ENCODE results near the gene PCSK6.
"Not testable (repeated sequence)": the region's sequence is repeated elsewhere in the genome, so short reads cannot be mapped to it uniquely, and the experiment has no call there.

Gene PCSK6

DNA sequence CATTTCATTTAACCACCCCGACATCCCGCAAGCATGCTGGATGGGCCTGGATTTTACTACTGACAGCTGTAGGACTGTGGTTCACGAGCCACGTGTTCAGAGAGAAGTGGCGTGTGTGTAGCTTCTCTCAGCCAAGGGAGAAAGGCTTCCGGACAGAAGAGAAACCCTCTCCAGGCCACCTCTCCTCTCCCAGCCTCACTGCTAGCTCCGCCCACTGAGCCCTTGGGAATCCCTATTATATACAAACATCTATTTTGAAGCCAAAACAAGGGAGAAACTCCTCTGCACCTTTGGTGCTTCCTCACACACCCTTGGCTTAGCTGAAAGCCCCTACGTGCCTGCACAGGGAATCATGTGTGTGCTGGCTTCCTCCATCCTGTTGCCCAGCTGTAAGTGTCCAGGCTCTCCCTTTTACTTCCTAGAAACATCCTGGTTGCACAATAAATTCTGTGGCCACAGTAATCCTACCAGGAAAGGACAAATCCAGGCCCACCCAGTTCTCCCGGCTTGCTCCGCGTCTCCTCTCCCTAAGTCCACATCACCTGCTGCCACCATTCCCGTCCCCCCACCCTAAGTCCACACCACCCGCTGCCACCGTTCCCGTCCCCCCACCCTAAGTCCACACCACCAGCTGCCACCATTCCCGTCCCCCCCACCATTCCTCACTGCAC is 30.5 kb downstream of the PCSK6 start:
- no peak for DNase-seq

DNA sequence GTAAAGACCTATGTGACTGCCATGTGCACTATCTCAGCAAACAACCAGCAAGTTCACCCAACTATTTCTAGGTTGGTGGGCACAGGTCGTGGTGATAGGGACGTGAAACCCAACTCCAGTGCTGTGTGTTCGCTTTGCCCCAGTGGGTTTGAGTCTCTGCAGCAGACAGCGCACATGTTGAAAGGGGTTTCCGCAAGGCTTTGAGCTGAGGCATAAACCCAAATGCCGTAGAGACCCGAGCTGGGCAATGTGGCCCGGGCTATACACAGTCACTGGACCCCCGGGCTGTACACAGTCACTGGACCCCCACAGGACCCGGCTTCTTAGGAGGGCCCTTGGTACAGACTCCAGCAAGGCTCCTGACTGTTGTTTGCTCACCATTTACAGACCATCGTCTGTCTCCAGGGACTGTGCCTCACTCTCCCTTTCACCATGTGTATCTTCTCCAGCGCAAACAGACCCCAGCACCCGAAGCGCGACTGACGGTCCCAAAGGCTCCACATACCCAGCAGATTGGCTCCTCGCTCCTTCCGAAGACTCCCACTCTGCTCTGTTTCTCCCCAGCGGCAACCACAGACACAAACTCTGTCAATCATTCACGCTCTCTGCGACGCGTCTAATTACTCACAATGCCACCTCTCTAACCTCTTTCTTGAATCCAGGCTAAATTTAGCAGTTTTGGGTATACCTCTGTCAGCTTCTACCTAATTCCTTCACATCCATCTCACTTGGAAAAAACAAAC is 31.2 kb downstream of the PCSK6 start:
- no peak for DNase-seq

DNA sequence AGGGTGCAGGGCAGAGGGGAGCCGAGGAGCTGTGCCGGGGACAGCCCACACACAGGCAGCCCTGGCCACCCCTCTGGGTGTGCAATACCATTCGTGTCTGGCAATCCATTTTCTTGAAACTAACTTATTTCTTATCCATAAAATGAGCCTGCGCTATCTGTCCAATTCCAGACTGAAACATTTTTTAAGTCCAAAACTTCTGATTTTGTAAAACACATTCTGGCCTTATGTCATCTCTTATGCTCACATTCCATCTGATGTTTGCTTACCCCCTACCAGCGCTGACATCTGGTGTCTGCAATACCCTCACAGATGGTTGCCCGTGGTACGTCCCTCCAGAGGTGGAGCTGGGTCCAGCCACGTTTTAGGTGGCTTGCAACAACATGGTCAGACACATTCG is 31.8 kb downstream of the PCSK6 start:
- DNase-seq: no peak

DNA sequence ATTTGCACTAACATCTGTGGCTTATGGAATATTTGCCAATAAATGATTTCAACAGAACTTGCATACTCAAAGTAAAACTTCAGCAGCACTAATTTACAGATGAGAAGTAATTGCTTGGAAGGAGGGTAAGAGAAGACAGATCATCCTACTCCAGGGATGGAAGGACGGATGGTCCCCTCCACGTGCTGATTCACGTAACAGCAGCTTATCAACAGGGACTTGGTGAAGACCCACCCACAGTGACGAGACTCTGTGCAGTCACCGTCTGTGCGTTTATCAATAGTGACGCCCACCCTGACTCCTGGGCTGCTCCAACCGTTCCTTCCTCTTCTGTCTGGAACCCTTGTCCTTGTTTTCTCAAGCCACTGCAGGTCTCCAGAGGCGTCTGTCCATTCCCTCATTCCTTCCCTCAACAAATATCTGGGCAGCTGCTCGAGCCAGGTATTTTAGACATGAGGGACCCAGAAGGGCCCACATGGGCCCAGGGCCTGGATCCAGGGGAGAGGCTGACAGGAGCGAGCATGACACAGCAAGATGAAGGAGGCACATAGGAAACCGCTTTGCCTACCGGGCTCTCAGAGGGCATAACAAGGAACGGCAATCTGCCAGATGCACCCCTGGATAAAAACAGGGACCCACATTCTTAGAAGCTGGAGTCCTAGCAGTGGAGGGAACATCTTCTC is 33.3 kb downstream of the PCSK6 start:
- DNase-seq: no peak

DNA sequence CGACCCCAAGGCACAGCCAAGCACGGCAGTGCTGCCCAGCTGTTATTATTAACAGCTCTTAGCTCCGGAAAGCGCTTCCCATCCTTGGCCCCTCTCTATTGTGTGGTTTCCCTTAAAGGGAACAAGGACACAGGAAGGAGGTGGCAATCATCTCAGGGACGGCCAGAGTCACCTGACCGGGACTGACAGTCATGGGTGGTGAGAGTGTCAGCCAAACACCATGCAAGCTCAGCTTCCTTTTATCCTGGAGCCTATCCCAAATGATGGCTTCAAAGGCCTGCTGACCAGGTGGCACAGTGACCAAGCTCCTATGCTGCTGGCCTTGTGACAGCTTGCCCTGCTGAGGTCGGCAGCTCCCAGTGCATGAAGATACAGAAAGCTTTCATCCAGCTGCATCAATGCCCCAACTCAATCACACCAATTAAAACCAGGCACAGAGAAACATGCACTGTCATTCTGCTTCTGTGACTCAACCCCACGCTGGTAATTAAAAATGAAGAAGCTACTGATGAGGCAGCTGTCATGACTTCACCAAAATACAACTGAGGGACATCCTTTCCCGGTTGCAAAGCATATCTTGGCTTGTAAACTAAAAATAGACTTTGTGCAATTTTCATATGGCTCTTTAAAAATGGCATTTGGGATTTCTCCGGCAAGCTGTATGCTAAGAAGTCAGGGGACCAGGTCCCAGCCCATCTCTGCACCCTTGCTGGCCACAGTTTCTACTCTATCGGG is 34.0 kb downstream of the PCSK6 start:
- no peak for DNase-seq

DNA sequence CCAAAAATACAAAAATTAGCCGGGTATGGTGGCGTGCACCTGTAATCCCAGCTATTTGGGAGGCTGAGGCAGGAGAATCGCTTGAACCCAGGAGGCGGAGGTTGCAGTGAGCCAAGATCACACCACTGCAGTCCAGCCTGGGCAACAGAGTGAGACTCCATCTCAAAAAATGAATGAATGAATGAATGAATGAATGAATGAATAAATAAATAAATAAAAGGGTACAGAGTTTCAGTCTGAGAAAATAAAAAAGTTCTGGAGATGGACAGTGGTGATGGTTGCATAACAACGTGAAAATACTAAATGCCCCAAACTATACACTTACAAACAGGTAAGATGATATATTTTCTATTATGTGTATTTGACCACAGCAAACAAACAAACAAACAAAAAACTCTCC is 34.7 kb downstream of the PCSK6 start:
- DNase-seq: not testable (repeated sequence)

DNA sequence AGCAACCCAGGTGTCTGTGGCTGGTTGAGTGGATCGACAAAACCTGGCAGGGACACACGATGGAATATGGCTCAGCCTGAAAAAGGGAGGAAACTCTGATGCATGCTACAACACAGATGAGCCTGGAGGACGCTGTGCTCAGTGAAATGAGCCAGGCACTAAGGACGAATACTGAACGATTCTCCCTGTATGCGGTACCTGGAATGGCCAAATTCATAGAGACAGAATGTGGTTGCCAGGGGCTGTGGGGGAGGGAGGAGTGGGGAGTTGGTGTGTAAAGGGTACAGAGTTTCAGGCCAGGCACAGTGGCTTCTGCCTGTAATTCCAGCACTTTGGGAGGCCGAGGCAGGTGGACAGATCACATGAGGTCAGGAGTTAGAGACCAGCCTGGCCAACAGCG is 35.1 kb downstream of the PCSK6 start:
- DNase-seq: no peak

DNA sequence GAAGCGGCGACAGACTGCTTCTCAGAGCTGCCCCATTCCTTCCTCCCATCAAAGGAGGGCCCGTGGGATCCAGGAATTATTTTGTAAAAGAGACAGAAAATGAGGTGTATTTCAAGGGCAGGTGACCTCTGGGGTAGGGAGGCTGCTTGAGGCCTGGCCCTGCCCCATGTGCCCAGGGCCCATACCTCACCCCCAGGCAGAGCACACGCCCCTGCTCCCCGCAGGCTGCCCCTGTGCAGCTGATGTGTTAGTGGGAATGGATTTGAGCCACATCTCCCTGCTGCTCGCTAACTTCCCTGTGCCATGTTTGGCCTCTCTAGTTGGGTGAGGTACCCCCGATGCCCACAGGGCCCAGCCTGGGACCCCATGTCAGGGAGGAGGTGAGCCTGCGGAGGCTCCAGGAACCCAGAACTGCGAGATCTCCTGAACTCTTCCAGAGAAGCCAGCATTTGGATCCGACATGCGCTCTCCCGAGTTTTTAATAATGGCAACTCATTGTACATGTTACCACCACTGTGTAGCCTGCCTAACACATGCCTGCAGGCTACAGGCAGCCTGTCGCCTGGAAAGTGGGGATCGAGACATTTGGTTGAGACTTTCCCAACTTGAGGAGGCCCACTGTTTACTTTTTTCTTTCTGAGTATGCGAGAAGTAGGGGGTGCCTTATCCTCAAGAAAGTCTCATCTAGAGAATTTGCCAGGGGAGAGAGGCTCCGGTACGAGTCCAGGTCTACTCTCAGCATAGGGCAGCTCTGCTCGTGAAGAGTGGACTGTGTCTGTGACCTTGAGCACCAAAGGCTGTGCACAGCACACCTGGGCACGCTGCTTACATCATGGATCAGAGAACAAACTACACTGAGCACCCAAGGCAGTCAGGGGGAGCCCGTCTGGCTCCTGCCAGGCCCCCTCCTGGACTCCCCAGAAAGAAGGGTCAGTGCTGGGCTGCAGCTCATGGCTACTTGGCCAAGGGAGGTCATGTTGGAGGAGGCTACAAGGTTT is 36.1 kb downstream of the PCSK6 start:
- DNase-seq: no peak

DNA sequence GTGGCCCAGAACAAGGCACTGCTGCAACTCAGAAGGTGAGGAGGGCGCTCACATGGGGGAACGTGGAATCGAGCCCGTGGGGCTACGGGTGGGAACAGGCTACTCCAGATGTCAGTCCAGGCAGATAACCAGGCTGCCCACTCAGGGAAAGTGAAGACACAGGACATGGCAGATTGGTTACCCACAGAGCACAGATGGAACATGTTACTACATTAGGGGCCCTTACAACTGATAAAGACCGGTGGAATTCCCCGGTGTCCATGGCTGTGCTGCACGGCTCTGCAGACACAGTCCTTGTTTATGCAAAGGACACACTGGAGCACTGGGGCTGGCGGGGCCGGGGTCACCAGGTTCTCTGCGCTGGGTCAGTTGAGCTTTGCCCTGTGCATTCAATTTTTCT is 36.9 kb downstream of the PCSK6 start:
- no peak for DNase-seq

DNA sequence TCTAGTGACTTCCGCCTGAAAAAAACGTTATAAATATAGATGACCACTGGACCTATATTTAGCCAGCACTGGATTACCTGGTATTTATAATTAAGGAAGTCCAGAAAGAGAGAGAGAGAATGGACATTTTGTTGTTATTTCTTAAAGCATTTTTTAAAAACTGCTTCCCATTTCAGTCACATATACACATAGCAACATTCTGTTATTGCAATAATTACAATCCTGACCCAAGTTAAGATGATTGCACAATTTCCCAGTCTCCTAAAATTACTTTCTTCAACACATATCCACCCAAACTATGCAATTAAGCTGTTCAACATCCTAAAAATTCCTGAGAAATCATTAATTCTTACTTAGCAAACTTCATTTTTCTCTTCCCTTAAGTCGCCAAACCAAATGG is 37.7 kb downstream of the PCSK6 start:
- no peak for DNase-seq

DNA sequence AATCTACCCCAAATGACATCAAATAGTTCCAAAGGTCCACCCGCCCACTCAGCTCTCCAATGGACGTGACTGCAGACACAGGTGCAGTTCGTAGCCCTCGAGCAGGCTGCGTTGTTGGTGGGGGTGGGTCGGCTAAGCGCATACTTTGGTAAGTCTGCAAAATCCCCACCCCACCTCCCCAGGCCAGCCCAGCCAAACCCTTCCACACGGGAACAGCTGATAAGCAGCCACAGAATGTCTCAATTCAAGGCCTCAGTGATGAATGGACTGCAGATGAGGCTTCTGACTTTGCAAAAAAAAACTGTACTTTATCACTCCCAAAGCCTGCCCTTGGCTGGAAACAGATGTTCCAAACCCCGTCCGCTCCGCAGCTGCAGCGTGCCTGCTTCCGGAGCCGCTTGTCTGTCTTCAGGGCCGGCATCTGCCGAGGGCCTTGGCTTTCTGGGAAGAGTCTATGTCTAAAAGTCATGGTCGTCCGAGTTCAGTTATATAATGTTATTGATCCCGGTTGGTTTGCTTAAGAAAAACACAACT is 38.2 kb downstream of the PCSK6 start:
- no peak for DNase-seq

DNA sequence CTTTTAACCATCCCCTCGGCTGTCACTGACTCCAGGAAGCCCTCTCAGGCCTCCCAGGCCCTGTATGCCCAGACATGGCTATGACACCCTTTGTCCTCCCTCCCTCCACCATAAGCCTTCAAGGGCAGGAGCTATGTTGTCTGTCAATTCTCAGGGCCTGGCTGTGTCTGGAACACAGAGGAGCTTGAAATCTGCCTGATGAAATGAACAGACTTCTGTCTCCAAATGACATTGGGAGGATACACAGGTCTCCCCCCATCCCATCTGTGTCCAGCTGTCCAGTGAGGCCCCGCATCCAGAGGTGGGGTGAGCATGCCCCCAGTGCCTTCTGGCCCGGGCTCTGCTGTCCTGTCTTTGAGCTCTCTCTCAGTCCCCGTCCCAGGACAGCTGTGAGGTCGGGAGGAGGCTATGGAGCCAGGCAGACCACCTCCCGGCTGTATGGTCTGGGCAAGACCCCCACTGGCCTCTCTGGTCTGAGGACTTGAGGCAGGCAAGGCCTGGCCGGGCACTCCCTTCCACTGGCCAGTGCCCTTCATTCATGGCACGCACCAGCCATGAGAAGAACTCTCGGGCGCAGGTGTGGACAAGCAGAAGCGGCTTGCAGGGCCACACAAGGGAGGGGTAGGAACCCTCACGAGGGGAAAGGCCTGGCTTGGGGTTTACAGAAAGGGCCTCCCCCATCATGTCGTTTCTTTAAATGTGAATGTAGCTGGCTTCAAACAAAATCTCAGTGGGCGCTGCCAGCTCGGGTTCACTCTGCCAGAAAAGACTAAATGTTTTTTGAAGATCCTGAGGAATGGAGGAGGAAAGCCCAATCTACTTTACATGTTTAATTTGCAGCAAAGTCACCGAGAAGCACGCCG is 38.9 kb downstream of the PCSK6 start:
- DNase-seq: no peak

DNA sequence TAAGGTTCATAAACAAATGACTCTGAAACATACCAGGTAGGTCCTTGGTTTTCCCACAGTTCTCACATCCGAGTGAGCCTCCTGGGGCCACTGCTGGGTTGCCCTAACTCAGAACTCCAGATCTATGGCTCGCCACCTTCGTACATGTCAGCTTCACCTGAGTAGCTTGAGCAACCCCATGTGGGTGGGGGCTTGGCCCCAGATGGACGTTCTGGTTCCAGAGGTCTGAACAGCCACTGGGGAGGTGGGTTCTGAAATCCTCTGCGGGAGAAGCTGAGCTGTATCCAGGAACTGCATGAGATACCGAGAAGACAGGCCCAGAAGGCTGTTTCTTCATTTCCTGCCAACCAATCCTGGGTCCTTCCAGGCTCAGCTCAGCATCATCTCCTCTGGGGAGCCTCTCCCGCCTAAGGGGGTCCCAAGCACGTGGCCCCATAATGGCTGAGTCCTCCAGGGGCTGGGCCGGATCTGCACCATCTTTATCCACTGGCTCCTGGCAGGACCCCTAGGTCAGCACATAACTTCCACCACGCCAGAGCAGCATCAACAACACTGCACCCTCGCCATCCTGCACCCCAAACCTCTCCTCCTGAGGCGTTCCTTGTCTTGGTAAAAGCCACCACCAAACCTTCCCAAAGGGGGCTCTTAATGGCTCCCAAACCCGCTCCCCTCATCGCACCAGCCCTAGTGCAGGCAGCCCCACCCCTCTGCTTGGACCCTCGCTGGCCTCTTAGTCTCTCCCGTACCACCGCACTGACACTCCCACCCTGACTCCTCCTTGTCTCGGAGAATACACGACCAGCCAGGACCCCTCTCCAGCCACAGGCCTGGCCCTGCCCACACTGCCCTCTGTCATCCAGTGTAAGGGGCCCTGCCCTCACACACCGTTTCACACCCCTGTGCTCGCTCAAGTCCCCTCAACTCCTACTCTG is 39.8 kb downstream of the PCSK6 start:
- no peak for DNase-seq

DNA sequence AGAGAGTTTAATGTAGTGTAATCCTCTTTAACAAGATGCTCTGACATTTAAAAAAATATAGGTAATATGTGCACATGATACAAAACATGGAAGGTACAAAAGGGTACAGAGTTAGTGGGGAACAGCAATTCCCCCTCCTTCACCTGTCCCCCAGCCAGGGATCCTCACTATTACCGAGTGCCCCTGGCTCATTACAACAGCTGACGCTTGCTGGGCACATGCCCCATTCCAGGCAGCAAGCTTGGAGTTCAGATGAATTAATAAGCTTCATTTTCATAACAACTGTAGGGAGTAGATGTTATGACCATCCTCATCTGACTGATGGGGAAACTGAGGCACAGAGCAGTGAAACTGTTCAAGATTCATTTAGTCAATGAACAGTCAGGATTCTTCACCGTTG is 41.2 kb downstream of the PCSK6 start:
- no peak for DNase-seq

DNA sequence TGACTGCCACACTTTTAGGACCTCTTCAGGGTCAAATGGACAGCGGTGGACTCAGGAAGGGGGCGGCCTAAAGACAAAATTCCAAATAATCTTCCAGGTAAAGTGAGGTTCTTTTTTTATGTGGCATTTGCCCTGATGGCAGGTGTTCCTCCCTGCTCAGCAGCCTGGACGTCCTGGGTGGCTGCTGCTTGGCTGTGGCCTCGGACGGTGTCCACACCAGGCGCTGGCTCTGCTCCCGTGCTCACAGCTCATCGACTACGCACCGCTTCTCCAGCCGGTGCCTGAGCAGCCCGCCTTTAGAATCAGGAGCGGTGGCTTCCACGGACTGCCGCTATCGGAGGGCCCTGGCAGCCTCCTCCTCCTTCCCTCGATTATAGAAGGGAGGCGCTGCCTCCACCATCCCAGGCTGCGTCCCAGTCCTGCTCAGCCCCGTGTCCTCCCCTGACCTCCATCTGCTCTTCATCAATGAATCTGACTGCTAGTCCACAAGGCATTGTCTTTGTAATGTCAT is 41.9 kb downstream of the PCSK6 start:
- no peak for DNase-seq

DNA sequence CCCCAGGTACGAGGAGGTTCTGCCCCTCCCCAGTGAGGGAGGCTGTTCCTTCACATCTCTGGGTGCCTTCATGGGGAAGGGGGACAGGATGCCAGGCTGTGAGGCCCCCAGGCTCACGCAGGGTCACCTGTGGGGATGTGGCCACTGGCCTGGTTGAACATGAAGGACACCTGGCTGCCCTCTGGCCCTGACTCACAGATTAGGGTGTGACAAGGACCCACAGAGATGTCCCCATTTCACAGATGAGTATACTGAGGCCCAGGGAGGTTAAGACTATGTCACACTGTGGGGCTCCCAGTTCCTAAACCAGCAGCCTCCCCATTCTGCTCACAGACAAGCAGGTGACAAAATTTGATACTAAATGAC is 42.4 kb downstream of the PCSK6 start:
- no peak for DNase-seq

DNA sequence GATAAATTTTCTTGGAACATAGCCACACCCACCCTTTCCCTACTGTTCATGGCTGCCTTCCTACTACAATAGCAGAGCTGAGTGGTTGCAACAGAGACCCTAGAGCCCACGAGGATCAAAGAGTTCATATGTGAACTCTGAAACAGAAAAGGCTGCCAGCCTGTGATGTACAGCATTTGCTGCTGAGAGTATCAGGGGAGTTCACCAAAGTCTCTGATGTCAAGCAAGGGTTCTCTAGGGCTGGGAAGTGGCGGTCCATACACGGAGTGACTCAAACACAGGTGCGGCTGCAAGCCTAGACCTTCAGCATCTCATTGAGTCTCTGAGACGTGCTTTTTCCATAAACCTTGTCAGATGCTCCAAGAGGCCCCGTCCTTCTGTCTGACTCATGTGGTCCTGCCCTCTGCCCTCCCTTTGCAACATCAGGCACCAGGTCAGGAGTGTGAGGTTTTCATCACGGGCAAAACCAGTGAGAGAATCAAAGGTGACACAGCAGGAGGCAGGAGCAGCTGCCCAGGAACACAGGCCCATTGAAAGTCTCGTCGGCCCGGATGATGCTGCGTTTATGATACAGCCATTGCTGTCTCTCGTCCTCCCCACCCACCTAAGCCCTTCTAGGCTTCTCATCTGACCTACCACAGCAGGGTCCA is 42.9 kb downstream of the PCSK6 start:
- DNase-seq: no peak

DNA sequence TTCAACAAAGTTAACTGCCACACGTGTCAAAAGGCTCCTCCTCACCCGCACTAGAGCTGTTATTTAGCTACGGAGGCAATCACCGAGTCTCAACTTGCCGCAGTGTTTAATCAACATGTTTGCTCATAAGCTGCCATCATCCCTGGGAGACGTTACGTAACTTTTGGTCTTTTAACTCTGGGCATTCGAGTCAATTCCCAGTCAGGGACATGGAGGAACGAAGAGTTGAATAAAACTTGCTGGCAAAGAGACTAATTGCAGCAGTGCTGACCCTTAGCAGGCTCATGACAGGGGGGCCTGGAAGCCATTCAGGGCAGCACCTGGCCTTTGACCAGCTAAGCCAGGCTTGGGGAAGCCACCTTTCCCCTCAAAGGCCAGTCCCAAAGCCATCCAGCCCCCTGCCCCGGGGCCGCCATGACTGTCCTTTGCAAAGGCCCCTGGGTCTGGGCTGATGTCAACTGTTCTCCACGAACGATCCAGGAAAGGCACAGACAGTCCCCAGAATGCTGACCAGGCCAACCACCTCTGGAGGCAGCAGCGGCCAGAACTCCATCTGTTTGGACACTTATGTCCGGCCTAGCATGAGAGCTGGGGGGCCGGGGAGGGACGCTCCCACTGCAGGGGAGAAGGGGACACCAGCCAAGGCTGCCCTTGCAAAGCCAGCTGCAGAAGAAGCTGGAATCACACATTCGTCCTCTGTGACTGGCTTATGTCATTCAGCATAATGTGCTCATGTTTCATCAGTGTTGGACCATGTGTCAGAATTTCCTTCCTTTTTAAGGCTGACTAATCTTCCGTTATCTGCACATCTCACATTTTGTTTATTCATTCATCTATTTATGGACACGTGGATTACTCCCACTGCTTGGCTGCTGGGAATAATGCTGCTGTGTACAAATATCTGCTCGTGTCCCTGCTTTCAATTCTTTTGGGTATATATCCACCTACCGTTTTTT is 43.7 kb downstream of the PCSK6 start:
- no peak for DNase-seq

Measured in activated CD4-positive, alpha-beta T cell treated with anti-CD3 and anti-CD28 coated beads for 4 hours (primary cell).